GM19455 (cell line): ENCODE results near the gene PIM1.
"Not testable (repeated sequence)": the region's sequence is repeated elsewhere in the genome, so short reads cannot be mapped to it uniquely, and the experiment has no call there.

Experiments used
- ATAC-seq: cut with Tn5 transposase; IDR thresholded peaks from one replicate; pipeline ENCODE4 v1.9.1; 2021; ENCODE audit not compliant: unreplicated experiment

The PIM1 gene

DNA sequence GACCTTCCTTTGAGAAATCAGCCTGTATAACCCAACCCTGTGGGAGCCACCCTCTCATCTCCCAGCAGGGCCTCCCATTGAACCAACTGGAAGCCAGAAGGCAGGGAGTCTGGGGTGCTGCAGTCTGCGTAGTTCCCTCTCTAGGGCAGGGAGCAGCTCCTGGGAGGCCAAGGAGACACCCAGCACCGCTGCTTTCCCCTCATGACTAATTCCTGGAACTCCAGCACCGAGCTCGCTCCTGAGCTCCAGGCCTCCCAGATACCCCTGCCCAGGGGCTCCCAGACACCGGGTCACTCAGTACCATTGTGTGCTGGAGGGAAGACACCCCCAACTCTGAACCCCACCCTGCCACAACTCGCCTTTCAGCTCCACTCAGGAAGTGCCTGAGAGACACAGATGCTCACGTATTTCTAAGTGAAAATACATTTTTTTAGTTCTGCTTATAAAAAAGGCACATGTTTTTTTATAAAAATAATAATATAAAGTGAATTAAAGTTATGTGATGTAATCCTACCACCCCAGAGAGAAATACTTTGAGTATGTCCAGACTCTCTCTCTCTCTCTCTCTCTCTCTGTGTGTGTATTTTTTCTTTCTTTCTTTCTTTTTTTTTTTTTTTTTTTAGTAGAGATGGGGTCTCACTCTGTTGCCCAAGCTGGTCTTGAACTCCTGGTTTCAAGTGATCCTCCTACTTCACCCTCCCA lies 17.5 kb downstream of the PIM1 start:
- ATAC-seq = no peak

- ATAC-seq = no peak
Observed at GRCh38 chr6:37188962-37189510, 19.1 kb downstream of the PIM1 start.

DNA sequence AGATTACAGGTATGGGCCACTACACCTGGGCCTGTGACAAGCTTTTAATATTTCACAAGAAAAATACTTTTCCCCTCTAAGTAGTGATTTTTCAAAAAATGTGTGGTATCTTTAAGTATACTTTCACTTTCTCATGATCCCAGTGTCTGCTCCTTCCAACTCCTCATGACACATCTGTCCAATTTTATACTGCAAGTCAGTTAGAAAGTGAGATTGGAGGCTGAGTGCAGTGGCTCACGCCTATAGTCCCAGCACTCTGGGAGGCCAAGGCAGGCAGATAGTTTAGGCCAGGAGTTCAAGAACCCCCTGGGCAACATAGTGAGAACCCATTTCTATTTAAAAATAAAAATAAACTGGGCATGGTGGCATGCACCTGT lies 20.2 kb downstream of the PIM1 start:
- ATAC-seq = no peak

DNA sequence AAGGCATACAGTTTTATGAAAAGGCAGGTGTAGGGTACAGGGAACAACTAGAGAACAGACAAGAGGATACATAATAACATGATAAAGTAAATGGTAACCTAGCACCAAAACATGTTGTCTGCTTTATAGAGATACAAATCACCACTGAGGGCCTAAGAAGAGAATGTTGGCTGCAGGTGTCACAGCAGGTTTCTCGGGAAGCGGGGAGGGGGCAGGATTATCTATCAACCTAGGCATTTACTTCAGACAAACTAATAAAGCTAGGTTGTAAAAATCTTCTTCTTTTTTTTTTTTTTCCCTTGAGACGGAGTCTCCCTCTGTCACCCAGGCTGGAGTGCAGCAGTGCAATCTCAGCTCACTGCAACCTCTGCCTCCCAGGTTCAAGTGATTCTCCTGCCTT lies 22.7 kb downstream of the PIM1 start:
- no peak for ATAC-seq

- not testable (repeated sequence) for ATAC-seq
Observed at GRCh38 chr6:37194886-37195285, 24.9 kb downstream of the PIM1 start.

- not testable (repeated sequence) for ATAC-seq
Observed at GRCh38 chr6:37196451-37196850, 26.5 kb downstream of the PIM1 start.

GRCh38 chr6:37200085-37200484 lies 30.1 kb downstream of the PIM1 start:
- ATAC-seq = no peak

GRCh38 chr6:37201726-37202125 lies 31.8 kb downstream of the PIM1 start:
- no peak for ATAC-seq

GRCh38 chr6:37202788-37203491 lies 33.0 kb downstream of the PIM1 start:
- no peak for ATAC-seq

GRCh38 chr6:37204014-37204751 lies 34.2 kb downstream of the PIM1 start:
- ATAC-seq = no peak

DNA sequence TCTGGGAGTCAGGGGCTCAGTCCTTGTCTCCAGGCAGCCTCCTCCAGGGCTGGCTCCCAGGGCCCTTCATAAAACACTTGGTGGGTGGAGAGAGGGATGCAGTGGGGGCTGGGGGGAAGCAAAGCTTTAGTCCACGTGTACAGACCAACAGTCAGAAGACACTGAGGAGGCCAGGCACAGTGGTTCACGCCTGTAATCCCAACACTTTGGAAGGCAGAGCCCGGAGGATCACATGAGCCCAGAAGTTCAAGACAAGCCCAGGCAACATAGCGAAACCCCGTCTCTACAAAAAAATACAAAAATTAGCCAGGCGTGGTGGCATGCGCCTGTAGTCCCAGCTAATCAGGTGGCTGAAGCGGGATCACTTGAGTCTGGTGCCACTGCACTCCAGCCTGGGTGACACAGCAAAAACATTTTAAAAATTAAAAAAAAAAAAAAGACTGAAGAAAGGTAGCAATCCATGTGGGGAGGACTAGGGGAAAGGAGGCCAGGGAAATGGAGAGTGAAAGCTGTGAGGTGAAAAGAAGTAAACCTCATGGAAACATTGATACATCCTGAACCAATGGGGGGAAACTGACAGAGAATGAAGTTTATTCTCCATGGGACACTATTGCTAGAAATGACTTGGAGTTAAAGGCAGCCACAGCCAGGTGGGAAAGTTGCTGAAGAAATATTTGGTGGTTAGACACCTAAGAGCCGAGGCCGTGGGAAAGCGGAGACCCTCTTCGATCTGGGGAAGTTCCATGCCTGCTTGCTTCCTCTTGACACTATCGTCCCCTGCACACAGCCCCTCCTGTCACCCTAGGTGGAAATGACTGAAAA lies 35.4 kb downstream of the PIM1 start:
- no peak for ATAC-seq

DNA sequence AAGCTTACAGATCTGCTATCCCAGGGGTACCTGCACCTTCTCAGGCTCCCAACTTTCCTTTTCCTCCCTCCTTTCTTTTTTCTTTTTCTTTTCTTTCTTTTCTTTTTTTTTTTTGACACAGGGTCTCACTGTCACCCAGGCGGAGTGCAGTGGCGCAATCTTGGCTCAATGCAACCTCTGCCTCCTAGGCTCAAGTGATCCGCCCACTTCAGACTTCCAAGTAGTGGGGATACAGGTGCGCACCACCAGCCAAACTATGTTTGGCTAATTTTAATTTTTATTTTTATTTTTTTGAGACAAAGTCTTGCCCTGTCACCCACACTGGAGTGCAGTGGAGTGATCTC lies 36.0 kb downstream of the PIM1 start:
- no peak for ATAC-seq

DNA sequence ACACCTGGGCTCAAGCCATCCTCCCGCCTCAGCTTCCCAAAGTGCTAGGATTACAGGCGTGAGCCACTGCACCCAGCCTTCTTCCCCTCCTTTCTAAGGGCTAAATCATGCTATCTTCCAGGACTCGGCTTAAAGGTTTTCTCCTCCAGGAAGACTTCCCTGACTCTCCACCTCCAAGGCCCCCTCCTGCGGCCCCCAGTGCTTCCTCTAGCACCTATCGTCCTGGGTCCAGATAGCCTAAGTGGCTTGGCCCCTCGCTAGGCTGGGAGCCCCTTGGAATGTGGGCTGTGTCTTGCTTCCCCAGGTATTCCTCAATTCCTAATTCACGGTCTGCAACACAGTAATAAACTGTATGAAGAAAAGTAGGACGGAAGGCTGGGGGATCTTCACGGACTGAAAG lies 36.7 kb downstream of the PIM1 start:
- ATAC-seq = no peak

- ATAC-seq = no peak
Observed at GRCh38 chr6:37207903-37208456, 38.0 kb downstream of the PIM1 start.

DNA sequence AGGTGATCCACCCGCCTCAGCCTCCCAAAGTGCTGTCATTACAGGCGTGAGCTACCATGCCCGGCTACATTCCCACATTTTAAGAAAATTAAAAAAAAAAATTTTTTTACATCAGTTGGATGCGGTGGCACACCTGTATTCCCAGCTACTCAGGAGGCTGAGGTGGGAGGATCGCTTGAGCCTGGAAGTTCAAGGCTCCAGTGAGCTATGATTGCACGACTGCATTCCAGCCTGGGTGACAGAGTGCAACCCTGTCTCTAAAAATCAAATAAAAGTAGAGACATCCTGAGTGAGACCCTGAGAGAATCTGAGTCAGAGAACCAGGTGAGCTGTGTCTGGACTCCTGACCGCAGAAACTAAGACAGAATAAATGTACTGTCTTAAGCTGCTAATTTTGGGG lies 38.8 kb downstream of the PIM1 start:
- no peak for ATAC-seq

DNA sequence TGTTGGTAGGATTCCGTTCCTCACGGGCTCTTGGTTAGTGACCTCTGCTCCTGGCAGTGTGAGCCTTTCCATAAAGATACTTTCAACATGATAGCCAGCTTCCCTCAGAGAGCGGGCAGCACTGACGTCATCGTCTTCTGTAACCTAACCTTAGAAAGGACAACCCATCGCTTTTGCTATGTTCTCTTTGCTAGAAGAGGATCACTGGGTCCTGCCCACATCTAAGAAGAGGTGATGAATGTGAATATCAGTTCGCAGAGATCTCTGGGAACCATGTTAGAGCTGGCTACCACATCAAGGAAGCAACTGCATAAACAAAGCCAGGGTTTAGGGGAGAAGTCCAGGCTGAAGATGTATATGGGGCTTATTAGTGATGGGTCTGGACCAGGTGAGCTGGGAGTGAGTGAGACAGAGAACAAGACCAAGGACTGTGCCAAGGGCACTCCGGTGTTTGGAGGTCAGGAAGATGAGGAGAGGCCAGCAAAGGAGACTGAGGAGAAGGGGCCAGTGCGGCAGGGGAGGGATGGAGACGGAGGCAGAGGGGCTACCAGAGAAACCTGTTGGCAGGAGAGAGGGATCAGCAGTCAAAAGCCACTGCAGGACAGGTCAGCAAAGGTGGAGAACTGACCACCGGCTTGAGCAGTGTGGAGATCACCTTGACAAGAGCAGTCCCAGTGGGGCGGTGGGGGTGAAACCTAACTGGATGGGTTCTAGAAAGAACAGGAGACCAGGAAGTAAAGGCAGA lies 39.7 kb downstream of the PIM1 start:
- no peak for ATAC-seq

DNA sequence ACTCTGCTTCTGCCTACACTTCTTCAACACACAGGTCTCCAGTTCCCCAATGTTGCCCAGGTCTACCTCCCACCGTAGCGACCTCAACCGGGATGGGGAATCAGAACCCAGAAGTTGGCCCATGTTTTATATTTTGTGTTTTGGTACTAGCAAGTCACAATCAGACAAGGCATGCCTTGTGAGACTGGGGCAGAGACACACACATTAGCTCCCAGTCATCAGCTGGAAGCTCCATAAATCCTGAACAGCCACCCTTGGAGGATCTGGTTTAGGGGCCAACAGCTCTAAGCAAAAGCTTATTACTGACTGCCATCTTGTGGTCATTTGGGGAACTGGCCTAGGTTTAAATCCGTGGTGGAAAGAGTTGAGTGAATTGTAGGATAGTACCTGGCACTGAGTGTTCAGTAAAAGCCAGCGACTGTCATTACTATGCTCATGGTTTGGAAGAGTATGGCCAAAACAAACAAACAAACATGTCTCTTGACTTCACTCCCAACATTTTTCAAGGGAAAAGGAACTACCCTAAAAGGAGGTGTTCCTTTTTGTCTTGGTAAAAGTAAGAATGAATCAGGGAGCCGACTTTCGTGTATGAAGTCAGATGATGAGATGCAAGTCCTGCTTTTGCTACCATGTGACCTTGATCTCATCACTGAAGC lies 40.5 kb downstream of the PIM1 start:
- ATAC-seq = no peak

- no peak for ATAC-seq
Observed at GRCh38 chr6:37212268-37212667, 42.3 kb downstream of the PIM1 start.

DNA sequence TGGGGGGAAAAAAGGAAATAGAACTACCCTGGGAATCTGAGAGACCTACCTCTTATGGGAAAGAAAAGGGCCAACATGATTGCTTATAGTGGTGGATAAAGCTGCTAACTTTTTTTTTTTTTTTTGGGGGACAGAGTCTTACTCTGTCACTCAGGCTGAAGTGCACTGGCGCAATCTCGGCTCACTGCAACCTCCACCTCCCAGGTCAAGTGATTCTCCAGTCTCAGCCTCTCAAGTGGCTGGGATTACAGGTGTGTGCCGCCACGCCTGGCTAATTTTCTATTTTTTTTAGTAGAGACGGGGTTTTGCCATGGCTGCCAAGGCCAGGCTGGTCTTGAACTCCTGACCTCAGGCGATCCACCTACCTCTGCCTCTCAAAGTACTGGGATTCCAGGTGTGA lies 48.1 kb downstream of the PIM1 start:
- no peak for ATAC-seq

DNA sequence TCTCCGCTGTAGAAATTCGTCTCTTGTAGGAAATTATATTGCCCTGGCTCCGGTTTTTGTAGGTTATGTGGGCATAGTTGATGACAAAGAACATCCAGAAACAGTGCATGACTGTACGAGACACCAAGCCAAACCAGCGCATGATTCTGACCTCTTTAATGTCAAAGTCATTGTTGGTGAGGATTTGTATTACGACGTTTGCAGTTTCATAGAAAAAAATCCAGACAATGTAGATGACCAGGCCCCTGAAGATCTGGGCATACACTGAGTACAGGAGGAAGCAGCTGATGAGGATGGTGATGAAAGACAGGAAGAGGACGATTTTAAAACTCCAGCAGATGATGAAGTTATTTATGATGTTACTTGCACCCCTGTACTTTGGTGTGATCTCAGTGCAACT lies 48.6 kb downstream of the PIM1 start:
- ATAC-seq = no peak
